Astrocyte of the cerebellum (primary cell): ENCODE data around the gene GAS2L2.

Source experiments
- DNase-seq: peaks from one replicate; pipeline ENCODE4 v3.0.0-alpha.2; 2011; ENCODE audit warnings: low read depth
- H3K4me3 ChIP-seq: 2 replicates; pipeline ENCODE4 v1.5.1; 2011; ENCODE audit warnings: mild to moderate bottlenecking, low read depth, low read length, moderate library complexity
- CTCF ChIP-seq: IDR thresholded peaks from 2 replicates; pipeline ENCODE4 v1.5.1; 2012; ENCODE audit warnings: low read length, low read depth, moderate library complexity, mild to moderate bottlenecking; ENCODE audit errors: missing control alignments
- in situ Hi-C: cut with HindIII; loops from 2 replicates; pipeline ENCODE4 v1.10.0; 2017; ENCODE audit warnings: low sequenced_read_pairs

GAS2L2 gene

GRCh38 chr17:35748341-35748841 is 4.6 kb downstream of the GAS2L2 start:
- DNase-seq, result no peak
- TF ChIP-seq CTCF, result no peak
- in situ Hi-C loops, result no loop called here
- no peak overlapping the region for H3K4me3 ChIP-seq

GRCh38 chr17:35747540-35748017 is 5.5 kb downstream of the GAS2L2 start:
- in situ Hi-C loops, result no loop called here
- peak; percentile 75 for DNase-seq
- H3K4me3 ChIP-seq, result no peak overlapping the region
- TF ChIP-seq CTCF, result peak; percentile 78

GRCh38 chr17:35745749-35746320 is 7.2 kb downstream of the GAS2L2 start:
- no peak overlapping the region for H3K4me3 ChIP-seq
- DNase-seq, result no peak
- no peak for TF ChIP-seq CTCF
- in situ Hi-C loops, result no loop called here

- no peak for DNase-seq
- no peak overlapping the region for H3K4me3 ChIP-seq
- in situ Hi-C loops, result no loop called here
- TF ChIP-seq CTCF, result no peak
These were observed 7.8 kb downstream of the GAS2L2 start for GRCh38 chr17:35745246-35745645.

GRCh38 chr17:35744830-35745229 is 8.2 kb downstream of the GAS2L2 start:
- no peak for TF ChIP-seq CTCF
- DNase-seq, result no peak
- in situ Hi-C loops, result no loop called here
- H3K4me3 ChIP-seq, result no peak overlapping the region

- peak; percentile 27 for DNase-seq
- no peak for TF ChIP-seq CTCF
- H3K4me3 ChIP-seq, result no peak overlapping the region
- in situ Hi-C loops, result no loop called here
These were observed 9.3 kb downstream of the GAS2L2 start for GRCh38 chr17:35743626-35744328.
